ENCODE results near the gene GADL1. TPM values are rescaled to one million over a fixed set of nuclear protein-coding genes. Genes with fewer than 3 reads are reported as not detected.

The GADL1 gene
- total and polyA plus RNA-seq, 2 donors from 2014 or later: 0.22 to 0.54 TPM

DNA sequence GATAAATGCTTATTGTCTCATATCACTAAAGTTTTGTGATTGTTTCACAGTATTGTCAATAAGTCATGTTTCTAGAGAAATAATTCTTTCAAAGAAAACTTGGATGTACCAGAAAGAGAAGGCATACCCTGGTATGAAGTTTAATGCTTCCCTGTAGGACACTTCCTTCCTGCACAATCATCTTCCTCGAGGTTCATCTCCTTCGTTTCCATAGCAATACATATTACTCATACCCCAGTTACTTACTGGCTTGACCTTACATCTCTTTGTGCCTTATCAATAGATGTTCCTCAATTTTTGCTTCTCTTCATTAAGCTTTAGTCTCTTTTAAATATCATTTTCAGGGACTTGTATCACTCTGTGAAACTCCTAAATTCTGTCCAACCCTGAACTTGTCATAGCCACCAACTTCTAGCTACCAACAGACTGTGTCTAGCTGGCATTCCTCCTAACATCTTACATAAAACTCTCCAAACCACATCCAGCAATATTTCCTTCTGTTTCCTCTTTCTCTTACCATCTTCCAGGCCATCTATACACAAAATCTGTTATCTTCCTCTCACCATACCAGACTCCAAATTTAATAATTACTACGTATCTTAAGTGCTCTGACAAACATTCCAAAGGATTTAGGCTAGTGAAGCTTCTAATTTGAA is 134.3 kb downstream of the GADL1 start:
- Histone ChIP-seq H3K9me3 (ENCODE audit: control insufficient read depth in 2 of 3, insufficient read depth in 1 of 3, low read length in 3 of 3) (no peaks in the 10 kb centered on the region), H3K27ac (ENCODE audit: low read depth in 2 of 2, low read length in 2 of 2) (no peak overlapping the region), H3K4me1 (ENCODE audit: control insufficient read depth in 2 of 3, insufficient read depth in 2 of 3, low read depth in 1 of 3, low read length in 3 of 3) (no peaks in the 10 kb centered on the region), H3K9ac (ENCODE audit: low read length in 3 of 3) (no peak overlapping the region), H3K27me3 (ENCODE audit: control insufficient read depth, insufficient read depth, low read length) (no peaks in the 10 kb centered on the region), H3K4me3 (ENCODE audit: low read length in 3 of 3) (no peak overlapping the region), H3K36me3 (ENCODE audit: control insufficient read depth in 2 of 3, insufficient read depth in 3 of 3, low read length in 3 of 3) (no peaks in the 10 kb centered on the region)
- TF ChIP-seq, protein P1, sequence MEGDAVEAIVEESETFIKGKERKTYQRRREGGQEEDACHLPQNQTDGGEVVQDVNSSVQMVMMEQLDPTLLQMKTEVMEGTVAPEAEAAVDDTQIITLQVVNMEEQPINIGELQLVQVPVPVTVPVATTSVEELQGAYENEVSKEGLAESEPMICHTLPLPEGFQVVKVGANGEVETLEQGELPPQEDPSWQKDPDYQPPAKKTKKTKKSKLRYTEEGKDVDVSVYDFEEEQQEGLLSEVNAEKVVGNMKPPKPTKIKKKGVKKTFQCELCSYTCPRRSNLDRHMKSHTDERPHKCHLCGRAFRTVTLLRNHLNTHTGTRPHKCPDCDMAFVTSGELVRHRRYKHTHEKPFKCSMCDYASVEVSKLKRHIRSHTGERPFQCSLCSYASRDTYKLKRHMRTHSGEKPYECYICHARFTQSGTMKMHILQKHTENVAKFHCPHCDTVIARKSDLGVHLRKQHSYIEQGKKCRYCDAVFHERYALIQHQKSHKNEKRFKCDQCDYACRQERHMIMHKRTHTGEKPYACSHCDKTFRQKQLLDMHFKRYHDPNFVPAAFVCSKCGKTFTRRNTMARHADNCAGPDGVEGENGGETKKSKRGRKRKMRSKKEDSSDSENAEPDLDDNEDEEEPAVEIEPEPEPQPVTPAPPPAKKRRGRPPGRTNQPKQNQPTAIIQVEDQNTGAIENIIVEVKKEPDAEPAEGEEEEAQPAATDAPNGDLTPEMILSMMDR (IDR thresholded peaks at IDR 0.05; ENCODE audit: borderline replicate concordance, extremely low read depth, insufficient read depth): no peak
- no peak for FAIRE-seq
- DNase-seq: no peak
- intact Hi-C loops (cut with DNase I): no loop called here

DNA sequence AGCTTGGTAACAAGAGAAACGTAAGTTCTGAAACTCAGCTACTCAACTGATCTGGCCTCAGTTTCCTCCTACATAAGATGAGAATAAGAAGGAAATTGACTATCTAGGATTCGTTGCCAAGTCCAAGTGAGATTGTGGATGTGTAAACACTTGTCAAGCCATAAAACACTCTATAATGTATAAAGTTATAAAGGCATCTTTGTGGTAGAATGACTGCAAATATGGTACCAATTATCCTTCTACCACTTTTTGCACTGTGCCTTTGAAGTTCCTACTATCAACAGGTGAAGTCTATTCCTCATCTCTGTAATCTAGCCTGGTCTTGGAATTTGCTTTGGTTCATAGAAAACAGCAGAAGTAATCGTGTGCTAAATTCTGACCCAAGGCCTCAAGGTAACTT is 138.2 kb downstream of the GADL1 start:
- intact Hi-C loops (cut with DNase I): no loop called here
- no peaks in the 10 kb centered on the region for H3K36me3 ChIP-seq (ENCODE audit: control insufficient read depth in 2 of 3, insufficient read depth in 3 of 3, low read length in 3 of 3)
- no peaks in the 10 kb centered on the region for H3K9me3 ChIP-seq (ENCODE audit: control insufficient read depth in 2 of 3, insufficient read depth in 1 of 3, low read length in 3 of 3)
- TF ChIP-seq, protein P1 (IDR thresholded peaks at IDR 0.05; ENCODE audit: borderline replicate concordance, extremely low read depth, insufficient read depth): no peak
- no peaks in the 10 kb centered on the region for H3K4me1 ChIP-seq (ENCODE audit: control insufficient read depth in 2 of 3, insufficient read depth in 2 of 3, low read depth in 1 of 3, low read length in 3 of 3)
- FAIRE-seq (no peak), DNase-seq (no peak)
- no peak overlapping the region for H3K9ac ChIP-seq (ENCODE audit: low read length in 3 of 3)
- H3K4me3 ChIP-seq (ENCODE audit: low read length in 3 of 3): no peak overlapping the region
- H3K27ac ChIP-seq (ENCODE audit: low read depth in 2 of 2, low read length in 2 of 2): no peak overlapping the region
- no peaks in the 10 kb centered on the region for H3K27me3 ChIP-seq (ENCODE audit: control insufficient read depth, insufficient read depth, low read length)

DNA sequence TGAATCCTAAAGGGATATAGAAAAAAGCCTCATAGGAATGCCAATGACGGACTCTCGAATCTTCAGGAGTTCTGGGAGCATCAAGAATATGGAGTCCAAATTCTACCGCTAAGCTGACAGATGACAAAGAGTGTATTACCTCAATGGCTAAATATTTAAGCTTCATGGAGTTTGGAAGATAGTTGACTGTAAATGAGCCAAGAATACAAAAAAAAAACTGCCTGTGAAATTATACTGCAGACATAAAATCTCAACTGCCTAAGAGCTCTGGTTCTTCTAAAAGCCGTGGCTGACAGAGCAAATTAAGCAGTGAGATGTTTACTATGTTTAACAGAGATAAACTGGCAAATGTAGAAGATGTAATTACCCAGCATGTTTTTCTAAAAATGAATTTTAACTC is 140.0 kb downstream of the GADL1 start:
- FAIRE-seq: no peak
- intact Hi-C loops (cut with DNase I): no loop called here
- Histone ChIP-seq H3K9me3 (ENCODE audit: control insufficient read depth in 2 of 3, insufficient read depth in 1 of 3, low read length in 3 of 3) (no peaks in the 10 kb centered on the region), H3K9ac (ENCODE audit: low read length in 3 of 3) (no peak overlapping the region), H3K27me3 (ENCODE audit: control insufficient read depth, insufficient read depth, low read length) (no peaks in the 10 kb centered on the region), H3K27ac (ENCODE audit: low read depth in 2 of 2, low read length in 2 of 2) (no peak overlapping the region), H3K36me3 (ENCODE audit: control insufficient read depth in 2 of 3, insufficient read depth in 3 of 3, low read length in 3 of 3) (no peaks in the 10 kb centered on the region), H3K4me1 (ENCODE audit: control insufficient read depth in 2 of 3, insufficient read depth in 2 of 3, low read depth in 1 of 3, low read length in 3 of 3) (no peaks in the 10 kb centered on the region), H3K4me3 (ENCODE audit: low read length in 3 of 3) (no peak overlapping the region)
- TF ChIP-seq, protein P1 (IDR thresholded peaks at IDR 0.05; ENCODE audit: borderline replicate concordance, extremely low read depth, insufficient read depth): no peak
- peak in 1 of 5 donors; percentile 19 for DNase-seq

DNA sequence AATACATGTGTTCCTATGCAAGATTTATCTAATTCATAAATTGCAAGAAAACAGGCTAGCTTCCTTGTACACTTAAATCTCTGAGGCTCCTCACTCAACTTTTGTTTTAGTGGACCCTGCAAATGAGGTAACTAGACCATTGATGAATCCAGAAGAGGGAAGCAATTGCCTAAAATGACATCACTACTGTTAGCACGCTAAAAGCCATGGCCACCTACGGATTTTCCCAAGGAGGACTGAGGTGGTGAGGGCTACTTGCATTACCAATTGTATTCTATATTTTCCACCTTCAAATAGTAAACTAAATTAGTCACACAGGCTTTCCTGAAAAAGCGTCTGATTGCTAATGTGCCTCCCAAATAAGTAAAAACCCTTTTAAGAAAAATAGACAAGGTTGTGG is 140.7 kb downstream of the GADL1 start:
- TF ChIP-seq, protein P1 (IDR thresholded peaks at IDR 0.05; ENCODE audit: borderline replicate concordance, extremely low read depth, insufficient read depth): no peak

More for the DNA sequence above, 140.7 kb downstream of the GADL1 start:
- Histone ChIP-seq H3K4me3 (ENCODE audit: low read length in 3 of 3) (no peak overlapping the region), H3K4me1 (ENCODE audit: control insufficient read depth in 2 of 3, insufficient read depth in 2 of 3, low read depth in 1 of 3, low read length in 3 of 3) (no peaks in the 10 kb centered on the region), H3K27me3 (ENCODE audit: control insufficient read depth, insufficient read depth, low read length) (no peaks in the 10 kb centered on the region), H3K9me3 (ENCODE audit: control insufficient read depth in 2 of 3, insufficient read depth in 1 of 3, low read length in 3 of 3) (no peaks in the 10 kb centered on the region), H3K9ac (ENCODE audit: low read length in 3 of 3) (no peak overlapping the region), H3K27ac (ENCODE audit: low read depth in 2 of 2, low read length in 2 of 2) (no peak overlapping the region), H3K36me3 (ENCODE audit: control insufficient read depth in 2 of 3, insufficient read depth in 3 of 3, low read length in 3 of 3) (no peaks in the 10 kb centered on the region)
- no peak for FAIRE-seq
- no peak for DNase-seq
- intact Hi-C loops (cut with DNase I): no loop called here

All from kidney (tissue), 14 donors.